ENCODE measurements around the gene ANAPC7. TPM values are rescaled to one million over a fixed set of nuclear protein-coding genes. Genes with fewer than 3 reads are reported as not detected.

ANAPC7 gene
- total and polyA plus RNA-seq, 7 donors: 9.6 to 65.6 (median 31.8) TPM

DNA sequence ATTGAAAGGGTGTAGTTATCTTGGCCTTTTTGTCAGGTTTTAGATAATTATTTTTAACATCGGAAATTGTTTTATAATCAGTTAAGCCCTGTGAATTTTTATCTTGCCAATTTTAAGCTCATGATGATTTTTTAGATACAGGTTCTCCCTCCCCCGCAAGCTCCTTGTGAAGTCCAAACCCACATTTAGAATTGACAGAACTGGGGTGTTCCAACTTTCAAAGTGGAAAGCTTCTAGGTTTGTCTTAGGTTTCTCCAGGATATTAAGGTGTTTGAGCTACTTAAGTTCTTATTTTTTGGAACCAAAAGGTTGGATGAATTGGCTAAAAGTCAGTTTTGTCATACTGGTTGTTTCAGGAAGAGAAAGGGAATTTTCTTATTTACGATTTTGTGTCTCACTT, 73.4 kb downstream of the ANAPC7 start:
- Histone ChIP-seq H3K4me1 (peaks cover 0 to 18% (median 14%) of the 10 kb centered on the region in 4 donors), H3K36me3 (peaks cover 8 to 79% (median 43%) of the 10 kb centered on the region in 4 donors), H3K27ac (no peak overlapping the region), H3K4me3 (no peak overlapping the region), H3K9me3 (no peaks in the 10 kb centered on the region), H3K27me3 (no peaks in the 10 kb centered on the region)
- no peak for DNase-seq
- WGBS, 2 donors: 86 to 90% methylated on average over 3 of the region's 3 CpGs
- no peak for TF ChIP-seq POLR2AphosphoS5 (IDR thresholded peaks at IDR 0.05)
- TF ChIP-seq EP300 (IDR thresholded peaks at IDR 0.05): no peak
- no peak for TF ChIP-seq POLR2A (IDR thresholded peaks at IDR 0.05)
- intact Hi-C loops (cut with DNase I): no loop called here

DNA sequence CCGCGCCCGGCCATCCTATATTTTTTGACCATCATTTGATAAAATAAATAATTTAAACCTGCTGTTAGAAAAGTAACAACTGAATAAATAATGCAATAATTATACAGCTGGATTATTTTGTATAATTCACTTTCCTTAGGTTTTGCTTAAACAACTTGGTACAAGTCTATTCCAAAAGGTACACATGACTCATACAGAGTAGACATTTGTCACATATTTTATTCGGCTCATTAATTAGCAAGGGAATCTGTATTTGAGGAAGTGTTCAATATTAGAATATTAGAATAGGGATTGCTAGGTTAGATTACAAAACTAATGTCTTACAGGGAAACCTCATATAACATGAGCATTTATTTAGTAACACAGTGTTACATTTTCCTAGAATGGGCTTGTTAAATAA, 73.8 kb downstream of the ANAPC7 start:
- H3K9me3 ChIP-seq: no peaks in the 10 kb centered on the region
- 95 to 96% methylated on average over 4 of the region's 4 CpGs for WGBS, 2 donors
- TF ChIP-seq, protein P1, sequence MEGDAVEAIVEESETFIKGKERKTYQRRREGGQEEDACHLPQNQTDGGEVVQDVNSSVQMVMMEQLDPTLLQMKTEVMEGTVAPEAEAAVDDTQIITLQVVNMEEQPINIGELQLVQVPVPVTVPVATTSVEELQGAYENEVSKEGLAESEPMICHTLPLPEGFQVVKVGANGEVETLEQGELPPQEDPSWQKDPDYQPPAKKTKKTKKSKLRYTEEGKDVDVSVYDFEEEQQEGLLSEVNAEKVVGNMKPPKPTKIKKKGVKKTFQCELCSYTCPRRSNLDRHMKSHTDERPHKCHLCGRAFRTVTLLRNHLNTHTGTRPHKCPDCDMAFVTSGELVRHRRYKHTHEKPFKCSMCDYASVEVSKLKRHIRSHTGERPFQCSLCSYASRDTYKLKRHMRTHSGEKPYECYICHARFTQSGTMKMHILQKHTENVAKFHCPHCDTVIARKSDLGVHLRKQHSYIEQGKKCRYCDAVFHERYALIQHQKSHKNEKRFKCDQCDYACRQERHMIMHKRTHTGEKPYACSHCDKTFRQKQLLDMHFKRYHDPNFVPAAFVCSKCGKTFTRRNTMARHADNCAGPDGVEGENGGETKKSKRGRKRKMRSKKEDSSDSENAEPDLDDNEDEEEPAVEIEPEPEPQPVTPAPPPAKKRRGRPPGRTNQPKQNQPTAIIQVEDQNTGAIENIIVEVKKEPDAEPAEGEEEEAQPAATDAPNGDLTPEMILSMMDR (IDR thresholded peaks at IDR 0.05): no peak
- TF ChIP-seq EP300 (IDR thresholded peaks at IDR 0.05): no peak
- no peak for TF ChIP-seq POLR2A (IDR thresholded peaks at IDR 0.05)
- no peak for TF ChIP-seq POLR2AphosphoS5 (IDR thresholded peaks at IDR 0.05)
- no peak overlapping the region for H3K4me3 ChIP-seq
- H3K4me1 ChIP-seq: peaks cover 0 to 18% (median 14%) of the 10 kb centered on the region in 4 donors
- no peak overlapping the region for H3K27ac ChIP-seq
- peaks cover 8 to 79% (median 38%) of the 10 kb centered on the region in 4 donors for H3K36me3 ChIP-seq
- intact Hi-C loops (cut with DNase I): no loop called here
- H3K27me3 ChIP-seq: no peaks in the 10 kb centered on the region
- DNase-seq: no peak

Small RNAs within 50 kb of the gene (small RNA-seq; reads per million reads assigned to genes)
- gene RN7SL769P: 0 reads per million in 3 donors

Other genes with a start within 250 kb of the ANAPC7 start
- gene ATP2A2, start 122.5 kb downstream of the ANAPC7 start, total RNA-seq: 100 to 1,000 TPM in 2 of 4 donors, 10 to 100 TPM in 2; 79.5 to 121 (median 93.7) TPM
- 100 to 1,000 TPM in 1 of 3 donors, 10 to 100 TPM in 2; 16.6 to 115 (median 16.8) TPM for gene ATP2A2, start 122.5 kb downstream of the ANAPC7 start, polyA plus RNA-seq
- 100 to 1,000 TPM; 156 to 304 (median 231) TPM for gene ARPC3, start 46.6 kb upstream of the ANAPC7 start, total RNA-seq
- gene ARPC3, start 46.6 kb upstream of the ANAPC7 start, polyA plus RNA-seq: 100 to 1,000 TPM; 411 to 982 (median 634) TPM
- 10 to 100 TPM; 16.1 to 22.8 (median 20.6) TPM for gene GPN3, start 64.5 kb upstream of the ANAPC7 start, total RNA-seq
- gene GPN3, start 64.5 kb upstream of the ANAPC7 start, polyA plus RNA-seq: 10 to 100 TPM; 12.6 to 17.3 (median 12.9) TPM
- gene FAM216A, start 65.1 kb upstream of the ANAPC7 start, total RNA-seq: 10 to 100 TPM in 1 of 4 donors, 1 to 10 TPM in 3; 7.5 to 13.0 (median 8.3) TPM
- gene FAM216A, start 65.1 kb upstream of the ANAPC7 start, polyA plus RNA-seq: 1 to 10 TPM; 1.6 to 5.7 (median 2.4) TPM
- 100 to 1,000 TPM; 120 to 209 (median 172) TPM for gene VPS29, start 98.4 kb upstream of the ANAPC7 start, total RNA-seq
- 100 to 1,000 TPM; 157 to 281 (median 206) TPM for gene VPS29, start 98.4 kb upstream of the ANAPC7 start, polyA plus RNA-seq
- gene RAD9B, start 98.6 kb upstream of the ANAPC7 start, total RNA-seq: under 1 TPM; 0.41 to 0.71 (median 0.61) TPM
- under 1 TPM in 2 of 3 donors, not detected in 1; 0.36 to 0.46 TPM for gene RAD9B, start 98.6 kb upstream of the ANAPC7 start, polyA plus RNA-seq
- 10 to 100 TPM; 19.4 to 30.3 (median 22.5) TPM for gene PPTC7, start 179.6 kb upstream of the ANAPC7 start, total RNA-seq
- gene PPTC7, start 179.6 kb upstream of the ANAPC7 start, polyA plus RNA-seq: 10 to 100 TPM; 16.1 to 24.5 (median 18.6) TPM
- gene TCTN1, start 210.4 kb upstream of the ANAPC7 start, total RNA-seq: 10 to 100 TPM; 34.6 to 38.6 (median 35.6) TPM
- 1 to 10 TPM in 2 of 3 donors, under 1 TPM in 1; 0.92 to 8.7 (median 6.6) TPM for gene TCTN1, start 210.4 kb upstream of the ANAPC7 start, polyA plus RNA-seq